ENCODE data around the gene PHACTR3.

GRCh38 chr20:59567585-59568508 is 36.5 kb upstream of the PHACTR3 start:
- TF ChIP-seq CTCF (conservative IDR thresholded peaks at IDR 0.05; ENCODE audit: low read depth in 2 of 2) (no peak), EZH2phosphoT487 (IDR thresholded peaks at IDR 0.05; ENCODE audit: unreplicated experiment) (no peak), CREB1 (CRISPR knock-in tag; IDR thresholded peaks at IDR 0.05; ENCODE audit: low read depth) (no peak)
